Activated T-cell treated with anti-CD3 and anti-CD28 coated beads for 1 hour (primary cell): ENCODE data around the gene ATP1B3.
"Not testable (repeated sequence)": the region's sequence is repeated elsewhere in the genome, so short reads cannot be mapped to it uniquely, and the experiment has no call there.

ENCODE experiments used
- DNase-seq: peaks from one replicate; pipeline ENCODE4 v3.0.0-alpha.2; 2020; ENCODE audit warnings: low read depth

The ATP1B3 gene

GRCh38 chr3:141876381-141876890, at the start of gene ATP1B3:
TSS of gene ATP1B3 (plus strand) at chr3:141876643. CDS start at chr3:141876802, 159 bp downstream.
- peak; percentile 74 for DNase-seq

DNA sequence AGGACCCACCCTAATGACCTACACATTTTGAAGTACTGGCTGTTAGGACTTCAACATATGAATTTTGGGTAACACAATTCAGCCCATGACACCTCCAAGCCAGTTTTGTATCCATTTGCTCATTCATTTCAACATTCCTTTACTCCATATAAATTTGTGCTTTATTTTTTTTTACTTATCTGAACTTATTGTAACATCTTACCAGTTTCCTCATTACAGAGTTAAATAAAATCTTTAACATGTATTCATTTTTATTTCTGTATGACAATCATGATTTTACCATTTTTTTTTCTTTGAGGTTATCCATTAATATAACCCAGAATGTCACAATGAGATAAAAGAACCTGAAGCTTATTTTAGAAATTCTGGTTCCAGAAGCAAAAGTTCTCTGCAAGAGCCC, 48.0 kb upstream of the ATP1B3 start:
- no peak for DNase-seq

DNA sequence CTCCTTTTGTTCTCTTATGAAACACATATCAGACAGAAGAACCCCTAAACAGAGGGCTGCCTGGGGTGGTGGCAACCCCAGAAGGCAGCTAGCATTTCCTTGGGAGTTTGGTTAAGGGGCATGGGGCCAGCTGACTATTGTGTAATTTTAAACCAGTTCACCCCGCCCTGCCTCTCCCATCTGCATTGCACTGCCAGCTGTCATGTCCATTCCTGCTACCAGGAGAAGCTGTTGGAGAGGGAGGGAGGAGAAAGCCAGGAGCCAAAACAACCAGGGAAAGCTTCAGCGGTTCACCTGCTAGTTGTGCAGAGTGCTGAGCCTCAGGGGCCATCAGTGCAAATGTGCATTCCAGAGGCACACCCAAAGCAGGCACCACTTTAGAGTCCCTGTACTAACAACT, 47.6 kb upstream of the ATP1B3 start:
- no peak for DNase-seq

GRCh38 chr3:141830508-141830907, 45.9 kb upstream of the ATP1B3 start:
- no peak for DNase-seq

- DNase-seq = no peak
These were observed 42.2 kb upstream of the ATP1B3 start for GRCh38 chr3:141834292-141834691.

- no peak for DNase-seq
These were observed 40.8 kb upstream of the ATP1B3 start for GRCh38 chr3:141835557-141836229.

- no peak for DNase-seq
These were observed 37.1 kb upstream of the ATP1B3 start for GRCh38 chr3:141839389-141839788.

DNA sequence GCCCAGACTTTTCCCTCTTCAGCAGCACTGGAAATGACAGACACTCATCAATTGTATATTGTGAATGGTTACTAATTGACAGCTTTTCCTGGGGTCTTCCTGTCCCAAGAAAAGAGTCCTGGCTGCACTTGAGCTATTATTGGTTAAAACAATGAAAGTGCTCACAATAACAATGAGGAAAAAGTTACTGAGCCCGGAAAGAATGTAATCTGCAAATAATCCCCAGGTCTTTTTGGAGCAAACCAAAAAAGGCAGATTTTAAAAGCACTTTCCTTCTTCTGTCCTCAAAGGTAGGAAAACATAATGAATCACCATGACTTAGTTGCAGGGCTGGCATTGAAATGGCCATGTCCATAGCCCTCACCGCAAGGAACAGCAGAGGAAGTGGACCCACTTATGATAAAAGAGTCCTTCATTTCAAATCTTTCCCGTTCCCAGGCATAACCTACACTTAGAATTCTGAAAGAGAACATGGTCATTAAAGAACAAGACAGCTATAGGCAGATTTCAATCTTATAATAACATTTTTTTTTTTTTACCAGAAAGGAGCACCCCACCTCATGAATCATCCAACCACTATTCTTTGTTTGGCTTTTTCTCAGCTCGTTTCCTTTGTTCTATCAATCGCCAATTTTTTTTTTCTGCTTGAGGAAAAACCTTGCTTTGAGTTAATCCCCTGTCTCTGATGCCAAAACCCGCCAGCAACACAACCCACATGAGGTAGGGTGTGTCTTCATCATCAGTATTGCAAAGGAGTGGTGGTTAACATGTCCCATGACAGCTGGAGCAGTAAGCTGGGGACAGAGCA, 35.5 kb upstream of the ATP1B3 start:
- no peak for DNase-seq

DNA sequence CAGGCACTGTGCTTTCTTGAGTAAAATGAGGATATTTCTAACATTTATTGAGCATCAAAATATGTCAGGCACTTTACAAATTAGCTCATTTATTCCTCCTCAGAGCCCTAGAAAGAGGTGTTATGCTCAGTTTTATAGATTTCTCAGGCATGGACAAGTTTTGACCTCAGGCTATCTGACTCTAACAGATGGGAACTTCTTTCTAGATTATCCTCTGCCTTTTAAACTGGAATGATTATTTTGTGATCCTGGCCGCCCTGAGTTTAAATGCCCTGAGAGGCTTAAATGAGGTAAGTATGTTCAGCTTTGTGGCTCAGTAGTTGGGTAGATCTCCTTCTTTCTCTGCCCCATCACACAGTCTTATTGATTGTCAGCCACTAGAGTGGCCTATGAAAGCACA, 32.3 kb upstream of the ATP1B3 start:
- DNase-seq = no peak

GRCh38 chr3:141844812-141845211, 31.6 kb upstream of the ATP1B3 start:
- no peak for DNase-seq

DNA sequence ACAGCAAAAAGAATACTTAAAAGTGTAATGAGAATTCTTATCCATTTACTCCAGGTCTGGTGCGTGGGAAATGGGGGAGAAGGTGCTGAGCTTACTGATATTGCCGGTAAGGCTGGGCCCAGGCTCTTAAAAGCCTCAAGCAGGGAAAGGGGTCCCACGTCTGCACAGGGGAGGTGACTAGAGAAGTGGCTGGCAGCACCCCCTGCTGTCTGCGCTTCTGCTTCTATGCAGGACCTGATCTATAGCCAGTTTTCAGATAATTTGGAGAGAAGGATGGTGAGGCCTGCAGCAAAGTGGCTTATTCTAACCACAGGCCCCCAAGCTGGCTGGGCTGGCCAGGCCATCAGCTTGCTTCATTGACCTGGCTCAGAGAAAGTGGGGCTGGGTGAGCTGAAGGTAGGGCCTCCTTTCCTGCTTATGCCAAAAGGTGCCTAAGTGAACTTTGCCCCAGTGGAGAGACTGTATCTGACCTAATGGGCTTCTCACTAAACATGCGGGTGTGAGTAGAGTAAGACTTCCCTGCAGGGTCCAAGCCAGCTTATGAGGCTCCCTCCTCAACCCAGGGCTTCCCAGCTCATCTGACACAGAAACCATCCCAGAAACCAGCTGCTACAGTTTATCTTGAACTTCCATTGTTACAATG, 30.9 kb upstream of the ATP1B3 start:
- peak; percentile 14 for DNase-seq

GRCh38 chr3:141846050-141846433, 30.4 kb upstream of the ATP1B3 start:
- DNase-seq = no peak

DNA sequence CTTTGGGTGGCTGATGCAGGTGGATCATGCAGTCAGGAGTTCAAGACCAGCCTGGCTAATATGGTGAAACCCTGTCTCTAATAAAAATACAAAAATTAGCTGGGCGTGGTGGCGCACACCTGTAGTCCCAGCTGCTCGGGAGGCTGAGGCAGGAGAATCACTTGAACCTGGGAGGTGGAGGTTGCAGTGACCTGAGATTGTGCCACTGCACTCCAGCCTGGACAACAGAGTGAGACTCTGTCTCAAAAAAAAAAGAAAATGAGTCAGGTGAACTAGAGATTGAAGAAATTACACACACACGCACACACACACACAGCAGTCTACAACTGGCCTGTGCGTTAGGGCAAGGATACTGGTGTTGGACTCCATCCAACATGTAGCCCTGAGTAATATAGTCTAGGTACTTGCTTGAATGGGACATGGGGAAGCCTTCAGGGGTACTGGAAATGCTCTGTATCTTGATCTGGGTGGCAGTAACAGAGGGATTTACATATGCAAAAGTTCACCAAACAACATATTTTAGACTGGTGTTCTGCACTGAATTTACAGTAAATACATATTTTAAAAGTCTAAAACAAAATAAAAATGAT, 28.2 kb upstream of the ATP1B3 start:
- DNase-seq = not testable (repeated sequence)

GRCh38 chr3:141849056-141849815, 27.2 kb upstream of the ATP1B3 start:
- DNase-seq = no peak

- no peak for DNase-seq
These were observed 25.0 kb upstream of the ATP1B3 start for GRCh38 chr3:141851411-141851810.

- DNase-seq = no peak
These were observed 23.3 kb upstream of the ATP1B3 start for GRCh38 chr3:141853081-141853601.

GRCh38 chr3:141853629-141854168, 22.7 kb upstream of the ATP1B3 start:
- no peak for DNase-seq

DNA sequence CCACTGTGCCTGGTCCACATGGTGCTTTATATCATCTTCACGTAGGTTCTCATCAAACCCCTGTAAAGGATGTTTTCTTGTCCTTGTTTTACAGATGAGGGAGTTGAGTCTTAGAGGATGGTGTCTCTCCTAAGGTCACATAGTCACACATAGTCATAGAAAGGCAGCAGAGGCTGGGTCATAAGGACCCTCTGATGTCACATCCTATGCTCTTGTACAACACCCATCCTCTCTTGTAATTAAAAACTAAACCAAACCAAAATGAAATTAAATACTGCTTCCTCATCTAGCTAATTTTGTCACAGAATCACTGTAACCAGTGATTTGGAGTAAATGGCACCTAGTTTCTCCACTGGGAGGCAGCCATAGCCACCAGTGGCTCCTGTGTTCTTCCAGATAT, 21.8 kb upstream of the ATP1B3 start:
- DNase-seq = no peak

DNA sequence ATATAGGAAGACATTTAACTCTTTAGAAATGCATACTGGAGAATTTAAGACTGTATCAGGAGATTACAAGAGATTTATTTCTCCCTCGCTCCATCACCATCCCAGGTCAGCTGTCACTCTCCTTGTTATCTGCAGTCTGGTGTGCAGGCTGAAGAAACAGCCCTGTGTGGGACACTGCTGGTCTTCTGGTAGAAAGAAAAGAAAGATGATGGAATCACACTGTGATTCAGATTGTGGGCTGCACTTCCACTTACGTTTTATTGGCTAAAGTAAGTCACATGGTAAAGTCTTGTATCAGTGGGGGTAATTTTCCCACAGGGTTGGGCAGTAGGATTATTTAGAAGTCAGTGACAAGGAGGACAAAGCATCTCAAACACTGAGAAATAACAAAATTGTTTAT, 18.1 kb upstream of the ATP1B3 start:
- DNase-seq = no peak

- no peak for DNase-seq
These were observed 16.8 kb upstream of the ATP1B3 start for GRCh38 chr3:141859651-141860050.

DNA sequence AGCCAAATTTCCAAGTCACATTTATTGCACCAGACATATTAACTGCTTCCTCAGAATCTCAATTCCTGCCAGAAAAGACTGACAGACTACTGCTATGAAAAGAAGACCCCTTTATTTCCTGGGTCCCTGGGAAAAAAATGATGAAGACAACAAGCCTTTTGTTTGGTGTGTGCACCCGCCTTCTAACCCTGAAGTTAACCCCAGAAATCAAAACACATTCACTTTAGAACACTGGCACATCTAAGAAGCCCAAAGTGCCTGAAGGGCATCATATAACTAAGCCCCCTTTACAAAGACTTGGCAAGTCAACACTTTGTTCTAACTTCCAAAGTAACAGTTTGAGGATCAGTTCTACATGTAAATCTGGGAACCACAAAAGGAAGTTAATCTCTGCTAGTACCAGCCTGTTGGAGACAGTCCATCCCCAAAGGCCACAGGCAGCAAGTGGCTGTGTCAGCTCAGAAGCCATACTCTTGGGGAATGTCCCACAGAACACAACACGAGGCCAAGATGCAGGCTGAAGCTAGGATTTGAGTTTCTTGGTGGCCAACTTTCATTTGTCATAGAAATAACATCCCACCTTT, 16.3 kb upstream of the ATP1B3 start:
- DNase-seq = no peak
